ENCODE data around the gene SH2D4B.

DNA sequence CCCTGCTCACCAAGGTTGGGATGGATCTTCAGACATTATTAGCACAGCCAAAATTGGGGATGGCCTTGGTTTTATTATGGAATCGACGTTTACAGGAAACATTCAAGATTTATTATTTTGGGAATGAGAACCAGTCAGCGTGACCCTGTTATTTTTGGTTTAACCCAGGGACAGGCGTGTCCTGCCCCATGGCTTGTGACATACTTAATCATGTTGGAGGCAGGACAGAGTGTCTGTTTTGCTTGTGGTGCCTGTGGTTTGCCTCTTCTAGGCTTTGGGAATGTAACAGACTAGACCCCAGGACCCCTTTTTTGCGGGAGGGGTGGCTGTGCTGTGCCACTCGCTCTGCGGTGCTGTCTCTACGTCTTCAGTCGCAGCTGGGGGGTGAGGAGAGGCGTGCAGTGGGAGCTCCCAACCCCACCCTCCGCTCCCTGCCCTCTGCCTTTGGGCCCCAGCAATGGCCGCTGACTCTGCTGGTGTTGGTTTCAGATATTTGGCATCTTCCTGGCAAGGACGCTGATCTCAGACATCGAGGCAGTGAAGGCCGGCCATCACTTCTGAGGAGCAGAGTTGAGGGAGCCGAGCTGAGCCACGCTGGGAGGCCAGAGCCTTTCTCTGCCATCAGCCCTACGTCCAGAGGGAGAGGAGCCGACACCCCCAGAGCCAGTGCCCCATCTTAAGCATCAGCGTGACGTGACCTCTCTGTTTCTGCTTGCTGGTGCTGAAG is 20.1 kb upstream of the SH2D4B start:
- TF ChIP-seq, protein P1, sequence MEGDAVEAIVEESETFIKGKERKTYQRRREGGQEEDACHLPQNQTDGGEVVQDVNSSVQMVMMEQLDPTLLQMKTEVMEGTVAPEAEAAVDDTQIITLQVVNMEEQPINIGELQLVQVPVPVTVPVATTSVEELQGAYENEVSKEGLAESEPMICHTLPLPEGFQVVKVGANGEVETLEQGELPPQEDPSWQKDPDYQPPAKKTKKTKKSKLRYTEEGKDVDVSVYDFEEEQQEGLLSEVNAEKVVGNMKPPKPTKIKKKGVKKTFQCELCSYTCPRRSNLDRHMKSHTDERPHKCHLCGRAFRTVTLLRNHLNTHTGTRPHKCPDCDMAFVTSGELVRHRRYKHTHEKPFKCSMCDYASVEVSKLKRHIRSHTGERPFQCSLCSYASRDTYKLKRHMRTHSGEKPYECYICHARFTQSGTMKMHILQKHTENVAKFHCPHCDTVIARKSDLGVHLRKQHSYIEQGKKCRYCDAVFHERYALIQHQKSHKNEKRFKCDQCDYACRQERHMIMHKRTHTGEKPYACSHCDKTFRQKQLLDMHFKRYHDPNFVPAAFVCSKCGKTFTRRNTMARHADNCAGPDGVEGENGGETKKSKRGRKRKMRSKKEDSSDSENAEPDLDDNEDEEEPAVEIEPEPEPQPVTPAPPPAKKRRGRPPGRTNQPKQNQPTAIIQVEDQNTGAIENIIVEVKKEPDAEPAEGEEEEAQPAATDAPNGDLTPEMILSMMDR (IDR thresholded peaks at IDR 0.05): no peak
- TF ChIP-seq POLR2A (IDR thresholded peaks at IDR 0.05): no peak

Measured in tibial nerve (tissue), 3 donors.